HL-60/S4 treated with retinoic acid at 250 ng/mL for 4 days and 3 days (cell line): ENCODE results near the gene P4HB.
"Not testable (repeated sequence)": the region's sequence is repeated elsewhere in the genome, so short reads cannot be mapped to it uniquely, and the experiment has no call there.

Experiments
- in situ Hi-C: fragments of 300-500 bp; cut with MboI; formaldehyde crosslinking; loops from 2 replicates; pipeline ENCODE4 v1.7.0; 2022; ENCODE audit warnings: low sequenced_read_pairs

P4HB gene

GRCh38 chr17:81846743-81847689 is 13.3 kb downstream of the P4HB start:
- in situ Hi-C loops = no loop called here

GRCh38 chr17:81845881-81846742 is 14.2 kb downstream of the P4HB start:
- in situ Hi-C loops = no loop called here

DNA sequence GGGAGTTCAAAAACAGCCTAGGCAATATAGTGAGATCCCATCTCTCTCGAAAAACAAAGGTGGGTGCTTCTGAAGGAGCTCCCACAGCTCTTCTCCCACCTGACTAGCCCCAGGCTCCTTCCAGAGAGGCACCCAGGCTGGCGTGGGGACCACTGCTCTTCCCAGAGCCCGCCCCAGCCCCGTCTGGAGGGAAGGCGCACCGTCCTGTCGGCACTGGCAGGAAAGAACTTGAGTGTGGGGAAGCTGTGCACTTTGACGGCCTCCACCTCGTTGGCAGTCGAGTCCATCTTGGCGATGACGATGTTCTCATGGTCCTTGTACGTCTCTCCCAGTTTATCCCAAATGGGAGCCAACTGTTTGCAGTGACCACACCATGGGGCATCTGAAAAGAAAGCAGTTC is 15.0 kb downstream of the P4HB start:
- in situ Hi-C loops = no loop called here

DNA sequence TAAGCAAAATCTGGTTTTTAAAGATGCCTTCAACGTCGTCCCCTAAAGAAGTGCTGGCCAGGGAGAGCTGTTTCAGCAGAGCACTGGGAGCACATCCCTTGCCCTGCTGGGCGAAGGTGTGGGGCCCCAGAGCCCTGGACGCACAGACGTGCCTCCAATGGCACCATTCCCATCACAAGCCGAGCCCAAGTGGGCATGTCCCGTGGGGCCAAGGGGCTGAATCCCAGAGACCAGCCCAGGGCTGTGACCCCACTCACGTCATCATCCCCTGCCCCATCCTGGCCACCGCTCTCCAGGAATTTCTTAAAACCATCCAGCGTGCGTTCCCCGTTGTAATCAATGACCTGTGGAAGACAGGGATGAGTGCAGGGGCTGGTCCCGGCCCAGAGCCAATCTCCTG is 15.4 kb downstream of the P4HB start:
- in situ Hi-C loops = no loop called here

GRCh38 chr17:81844327-81844851 is 15.9 kb downstream of the P4HB start:
- in situ Hi-C loops = no loop called here

GRCh38 chr17:81843713-81844326 is 16.5 kb downstream of the P4HB start:
- in situ Hi-C loops = no loop called here

DNA sequence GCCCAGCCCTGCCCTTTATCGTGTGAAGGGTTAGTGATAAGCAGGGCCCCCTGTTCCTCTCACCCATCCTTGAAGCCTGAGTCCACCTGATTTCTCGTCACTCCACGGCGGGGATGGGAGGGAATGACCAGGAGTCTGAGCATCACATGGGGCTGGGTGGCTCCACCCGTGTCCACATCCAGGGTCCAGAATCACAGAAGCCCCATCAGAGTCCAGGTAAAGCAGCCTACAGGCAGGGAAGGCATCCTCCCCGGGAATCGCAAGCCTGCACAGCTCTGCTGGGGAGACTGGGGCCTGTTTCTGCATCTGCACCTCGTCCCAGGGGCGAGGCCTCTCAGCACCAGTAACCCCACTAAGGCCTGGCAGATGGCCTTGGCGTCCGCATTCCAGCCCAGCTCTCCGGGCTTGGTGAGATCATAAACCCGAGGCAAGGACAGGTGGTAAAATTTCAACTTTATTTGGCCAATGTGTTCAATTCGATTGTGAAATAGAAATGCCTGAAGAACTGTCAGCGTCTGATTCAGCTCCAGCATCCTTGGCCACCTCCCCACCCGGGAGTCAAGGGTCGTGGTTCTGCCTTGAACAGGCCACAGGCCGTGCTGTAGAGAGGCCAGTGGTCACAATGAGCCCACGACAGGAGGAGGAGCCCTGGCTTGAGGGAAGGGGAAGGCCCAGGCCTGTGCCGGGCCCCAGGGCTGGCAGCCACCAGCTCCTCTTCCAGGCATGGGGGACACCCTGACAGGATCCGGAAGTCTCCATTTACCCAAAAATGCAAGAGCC is 17.4 kb downstream of the P4HB start:
- in situ Hi-C loops = no loop called here

GRCh38 chr17:81842378-81842724 is 18.0 kb downstream of the P4HB start:
- in situ Hi-C loops = no loop called here

DNA sequence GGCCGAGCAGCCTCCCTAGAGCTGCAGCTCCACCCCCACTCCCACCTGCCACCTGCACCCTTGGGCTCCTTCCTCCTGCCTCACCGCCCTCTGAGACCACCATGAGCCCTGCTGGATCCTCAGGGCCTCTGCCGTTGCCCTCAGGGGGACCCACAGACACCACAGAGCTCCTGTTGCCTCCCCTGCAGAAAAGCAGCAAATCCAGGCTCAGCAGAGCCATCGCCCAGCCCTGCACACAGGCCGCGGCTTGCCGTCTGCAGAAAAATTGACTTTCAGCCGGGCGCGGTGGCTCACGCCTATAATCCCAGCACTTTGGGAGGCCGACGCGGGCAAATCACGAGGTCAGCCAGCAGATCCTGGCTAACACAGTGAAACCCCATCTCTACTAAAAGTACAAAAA is 18.5 kb downstream of the P4HB start:
- in situ Hi-C loops = no loop called here

DNA sequence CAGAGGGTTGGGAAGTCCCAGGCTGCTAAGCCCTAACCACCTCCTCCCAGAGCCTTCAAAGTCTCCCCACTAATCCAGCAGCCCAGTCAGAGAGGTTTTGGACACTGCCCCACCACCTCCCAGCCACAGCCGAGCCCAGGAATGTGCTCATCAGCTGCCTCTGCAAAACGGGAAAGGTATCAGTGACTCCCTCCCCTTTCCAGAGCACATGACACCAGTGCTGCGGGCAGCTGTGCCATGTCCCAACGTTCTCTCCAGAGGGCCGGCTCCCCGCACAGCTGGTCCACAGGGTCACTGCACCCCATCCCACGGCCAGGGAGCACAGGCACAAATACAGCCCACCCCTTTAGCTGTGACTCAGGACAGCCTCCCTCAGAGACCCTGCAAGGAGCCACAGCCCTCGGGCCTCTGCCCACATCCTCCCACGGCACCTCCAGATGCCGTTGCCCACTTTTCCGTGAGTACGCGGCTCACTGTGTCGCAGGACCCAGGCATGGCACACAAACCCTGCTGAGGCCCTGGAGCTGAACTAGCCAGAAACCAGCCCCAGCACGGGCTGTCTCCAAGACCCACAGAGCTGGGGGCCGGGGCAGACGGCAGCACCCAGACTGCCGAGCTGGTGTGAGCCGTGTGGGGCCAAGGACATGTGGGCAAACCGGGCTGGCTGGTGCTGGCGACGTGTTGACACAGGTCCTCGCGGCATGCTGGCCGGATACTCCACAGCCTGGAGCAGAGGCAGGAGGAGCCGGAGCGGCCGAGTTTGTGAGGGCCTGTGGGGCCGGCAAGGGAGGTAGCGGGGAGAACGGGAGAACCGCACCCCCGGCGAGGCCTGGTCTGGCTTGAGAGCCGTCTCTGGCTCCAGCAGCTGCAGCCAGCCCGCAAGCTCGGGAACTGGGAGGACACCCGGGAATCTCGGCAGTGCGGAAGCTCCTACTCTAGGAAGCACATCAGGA is 19.2 kb downstream of the P4HB start:
- in situ Hi-C loops = no loop called here

DNA sequence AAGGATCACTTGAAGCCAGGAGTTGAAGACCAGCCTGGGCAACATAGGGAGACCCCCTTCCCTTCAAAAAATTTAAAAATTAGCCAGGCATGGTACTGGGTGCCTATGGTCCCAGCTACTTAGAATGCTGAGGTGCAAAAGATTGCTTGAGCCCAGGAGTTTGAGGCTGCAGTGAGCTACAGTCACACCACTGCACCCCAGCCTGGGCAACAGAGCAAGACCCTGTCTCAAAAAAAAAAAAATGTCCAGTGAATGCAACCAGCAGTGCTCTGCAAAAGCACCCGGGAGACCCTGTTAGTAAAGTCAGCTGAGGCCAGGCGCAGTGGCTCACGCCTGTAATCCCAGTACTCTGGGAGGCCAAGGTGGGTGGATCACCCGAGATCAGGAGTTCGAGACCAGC is 20.3 kb downstream of the P4HB start:
- in situ Hi-C loops = not testable (repeated sequence)

- in situ Hi-C loops = no loop called here
Observed at GRCh38 chr17:81839301-81839700, 21.0 kb downstream of the P4HB start.

GRCh38 chr17:81838753-81839255 is 21.5 kb downstream of the P4HB start:
- in situ Hi-C loops = no loop called here

DNA sequence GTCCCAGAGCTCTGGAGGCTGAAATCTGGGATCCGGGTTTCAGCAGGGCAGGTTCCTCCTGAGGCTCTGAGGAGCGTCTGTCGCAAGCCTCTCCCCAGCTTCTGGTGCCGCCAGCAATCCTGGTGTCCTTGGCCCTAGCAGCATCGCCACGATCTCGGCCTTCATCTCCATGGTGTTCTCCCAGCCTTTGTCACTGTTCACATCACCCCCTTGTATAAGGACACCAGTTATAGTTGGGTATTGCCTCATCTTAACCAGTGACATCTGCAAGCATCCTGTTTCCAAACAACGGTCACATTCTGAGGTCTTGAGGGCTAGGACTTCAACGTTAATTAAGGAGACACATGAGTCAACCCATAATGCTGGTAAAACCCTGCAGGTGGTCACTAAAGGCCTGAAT is 22.7 kb downstream of the P4HB start:
- in situ Hi-C loops = no loop called here

DNA sequence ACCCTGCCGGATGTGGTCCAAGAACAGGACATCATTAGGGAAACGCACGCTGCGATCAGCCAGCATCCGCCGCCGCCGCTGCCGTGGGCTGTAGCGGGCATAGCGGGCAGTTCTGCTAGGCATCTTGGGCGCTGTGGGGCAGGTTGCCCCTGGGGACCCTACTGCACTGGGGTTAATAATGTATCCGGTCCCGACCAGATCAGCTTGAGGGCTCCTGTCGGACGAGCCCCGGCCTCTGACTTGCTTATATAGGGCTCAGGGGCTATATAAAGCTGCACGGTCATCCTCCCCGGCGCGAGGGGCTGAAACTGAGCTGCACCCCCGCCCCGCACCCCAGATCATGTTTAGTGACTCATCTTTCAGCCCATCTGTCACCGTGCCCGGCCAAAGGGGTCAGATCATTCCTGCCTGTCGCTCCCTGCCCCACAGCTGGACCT is 25.5 kb downstream of the P4HB start, which contains the start of gene PPP1R27:
Gene PPP1R27 (minus strand): TSS at position 220 of the 437 bp plus-strand sequence. CDS start 97 bp downstream, at position 123.
- in situ Hi-C loops = no loop called here

DNA sequence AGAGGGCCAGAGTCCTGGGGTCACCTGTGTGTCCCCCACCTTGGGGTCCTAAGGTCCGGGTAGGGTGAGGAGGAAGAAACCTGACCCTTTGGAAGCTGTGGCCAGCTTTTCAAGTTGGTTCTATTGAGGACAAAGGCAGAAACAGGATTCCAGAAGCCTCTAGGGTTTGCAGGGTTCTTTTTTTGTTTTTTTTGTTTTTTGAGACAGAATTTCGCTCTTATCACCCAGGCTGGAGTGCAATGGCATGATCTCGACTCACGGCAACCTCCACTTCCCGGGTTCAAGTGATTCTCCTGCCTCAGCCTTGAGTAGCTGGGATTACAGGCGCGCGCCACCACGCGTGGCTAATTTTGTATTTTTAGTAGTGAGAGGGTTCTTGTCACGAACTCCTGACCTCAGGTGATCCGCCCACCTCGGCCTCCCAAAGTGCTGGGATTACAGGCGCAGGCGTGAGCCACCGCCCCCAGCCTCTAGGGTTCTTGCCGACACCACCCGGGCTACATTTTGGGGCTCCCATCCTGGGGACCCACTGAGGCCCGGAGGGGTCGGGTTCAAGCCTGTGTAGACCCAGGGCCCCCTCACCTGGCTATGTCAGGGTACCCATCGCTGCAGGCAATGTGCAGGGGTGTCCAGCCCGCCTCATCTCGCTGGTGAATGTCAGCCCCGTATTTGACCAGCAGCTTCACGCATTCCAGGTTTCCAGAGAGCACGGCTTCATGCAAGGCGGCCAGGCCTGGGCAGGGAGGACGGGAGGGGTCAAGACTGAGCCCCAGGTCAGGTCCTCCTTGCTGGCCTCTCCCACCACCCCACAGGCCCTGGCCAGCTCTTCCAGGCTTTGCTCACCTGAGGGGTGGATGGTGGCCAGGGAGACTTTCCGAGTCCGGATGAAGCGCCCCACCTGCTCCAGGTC is 26.2 kb downstream of the P4HB start:
- in situ Hi-C loops = no loop called here

DNA sequence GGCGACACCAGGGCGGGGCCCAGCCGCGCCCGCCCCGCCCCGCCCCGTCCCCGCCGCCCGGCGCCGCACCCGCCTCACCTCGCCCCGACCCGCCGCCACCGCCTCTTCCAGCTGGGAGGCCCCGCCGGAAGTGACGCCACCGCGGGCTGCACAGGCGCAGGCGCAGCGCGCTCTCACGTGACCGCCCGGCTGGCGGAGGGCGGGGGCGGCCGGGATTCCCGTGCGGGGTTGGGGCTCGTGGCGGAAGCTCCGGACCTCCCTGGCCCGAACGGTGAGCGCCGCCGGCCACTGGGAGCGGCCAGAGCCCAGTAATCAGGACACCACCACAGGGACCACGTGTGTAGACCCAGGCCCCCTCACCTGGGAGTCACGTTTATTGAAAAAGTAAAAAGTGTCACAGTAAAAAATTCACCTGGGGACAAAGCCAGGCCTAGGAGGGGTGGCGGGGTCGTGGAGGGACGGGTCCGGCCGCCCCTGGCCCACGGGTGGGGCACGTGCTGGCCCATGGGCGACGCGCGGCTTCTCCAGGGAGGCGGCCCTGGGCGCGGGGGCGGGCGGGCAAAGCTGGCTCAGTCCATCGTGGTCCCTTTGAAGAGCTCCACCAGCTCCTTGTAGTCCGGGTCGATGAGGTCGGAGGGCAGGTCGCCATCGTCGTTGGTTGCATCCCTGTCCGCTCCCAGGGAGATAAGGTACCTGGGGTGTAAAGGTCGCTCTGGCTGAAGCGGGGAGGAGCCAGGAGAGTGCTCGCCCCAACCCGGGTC is 27.0 kb downstream of the P4HB start, which contains the start of gene MCRIP1:
Gene MCRIP1 (minus strand): TSS at position 132 of the 761 bp plus-strand sequence. CDS start 8,785 bp downstream, outside the sequence.
- in situ Hi-C loops = no loop called here
